NCI-H748 (cell line): Measurements from ENCODE around the gene AP3M1.

Source experiments
- DNase-seq: peaks from one replicate; lab custom pipeline; 2025; ENCODE audit not compliant: unreplicated experiment; lab: John Stamatoyannopoulos, UW

AP3M1 gene

DNA sequence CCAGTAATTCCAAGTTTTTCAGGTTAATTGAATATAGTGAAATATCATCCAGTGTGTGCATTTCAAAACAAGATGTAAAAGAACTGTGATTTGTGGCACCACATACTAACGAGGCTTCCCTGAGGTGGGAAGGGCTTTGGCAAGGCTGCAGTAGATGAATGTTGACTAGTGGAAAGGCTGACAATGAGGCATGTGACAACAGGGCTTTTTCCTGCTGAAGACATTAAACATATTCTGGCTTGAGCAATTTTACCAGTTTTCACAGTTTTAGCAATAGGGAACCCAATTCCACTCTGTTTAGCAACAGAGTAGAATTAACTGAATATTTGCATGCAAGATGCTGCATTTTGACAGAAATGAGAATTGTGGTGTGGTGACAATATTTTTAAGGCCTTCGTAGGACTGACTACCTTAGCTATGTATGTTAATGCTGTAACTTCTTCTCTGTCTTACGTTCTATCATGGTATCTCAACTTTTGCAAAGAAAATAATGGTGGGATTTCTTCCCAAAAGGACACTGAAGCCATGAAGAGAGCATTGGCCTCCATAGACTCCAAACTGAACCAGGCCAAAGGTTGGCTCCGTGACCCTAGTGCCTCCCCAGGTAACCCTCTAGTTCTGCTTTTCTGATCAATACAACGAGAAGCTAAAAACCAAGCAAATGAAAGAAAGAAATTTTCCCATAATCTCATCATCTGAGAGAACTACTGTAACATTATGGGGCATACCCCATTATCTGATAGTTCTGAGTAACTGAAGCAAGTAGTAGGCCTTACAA, 68.5 kb downstream of the AP3M1 start:
- DNase-seq: no peak

DNA sequence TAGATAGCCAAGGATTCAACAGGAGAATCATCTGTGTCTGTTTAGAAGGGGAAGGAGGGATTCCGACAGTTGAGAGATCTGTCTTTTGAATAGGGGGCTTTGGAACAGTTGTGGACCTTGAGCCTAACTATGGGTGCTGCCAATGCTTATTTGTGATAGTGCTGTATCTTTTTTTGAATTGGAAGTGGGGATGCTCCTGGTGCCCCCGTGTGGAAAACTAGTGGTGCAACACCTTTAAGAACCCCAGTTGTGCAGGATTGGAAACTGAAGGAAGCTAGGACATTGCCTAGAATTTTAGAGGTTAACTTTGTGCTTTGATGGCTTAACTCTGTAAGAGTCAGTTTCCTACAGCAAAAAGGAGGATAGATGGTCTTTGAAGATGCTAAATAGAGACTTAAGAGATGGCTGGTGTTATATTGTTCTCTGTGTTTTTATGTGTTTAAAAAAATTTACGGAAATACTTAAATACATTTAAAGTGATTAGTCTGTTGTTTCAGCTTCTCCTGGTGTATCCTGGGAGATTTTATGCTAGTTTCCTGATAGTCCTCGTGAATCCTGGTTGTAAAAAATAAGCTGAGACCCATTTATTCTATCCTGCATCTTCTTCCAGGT, 69.3 kb downstream of the AP3M1 start:
- DNase-seq: peak; percentile 41

- DNase-seq: no peak
Observed at GRCh38 chr10:74079936-74080590, 70.6 kb downstream of the AP3M1 start.

DNA sequence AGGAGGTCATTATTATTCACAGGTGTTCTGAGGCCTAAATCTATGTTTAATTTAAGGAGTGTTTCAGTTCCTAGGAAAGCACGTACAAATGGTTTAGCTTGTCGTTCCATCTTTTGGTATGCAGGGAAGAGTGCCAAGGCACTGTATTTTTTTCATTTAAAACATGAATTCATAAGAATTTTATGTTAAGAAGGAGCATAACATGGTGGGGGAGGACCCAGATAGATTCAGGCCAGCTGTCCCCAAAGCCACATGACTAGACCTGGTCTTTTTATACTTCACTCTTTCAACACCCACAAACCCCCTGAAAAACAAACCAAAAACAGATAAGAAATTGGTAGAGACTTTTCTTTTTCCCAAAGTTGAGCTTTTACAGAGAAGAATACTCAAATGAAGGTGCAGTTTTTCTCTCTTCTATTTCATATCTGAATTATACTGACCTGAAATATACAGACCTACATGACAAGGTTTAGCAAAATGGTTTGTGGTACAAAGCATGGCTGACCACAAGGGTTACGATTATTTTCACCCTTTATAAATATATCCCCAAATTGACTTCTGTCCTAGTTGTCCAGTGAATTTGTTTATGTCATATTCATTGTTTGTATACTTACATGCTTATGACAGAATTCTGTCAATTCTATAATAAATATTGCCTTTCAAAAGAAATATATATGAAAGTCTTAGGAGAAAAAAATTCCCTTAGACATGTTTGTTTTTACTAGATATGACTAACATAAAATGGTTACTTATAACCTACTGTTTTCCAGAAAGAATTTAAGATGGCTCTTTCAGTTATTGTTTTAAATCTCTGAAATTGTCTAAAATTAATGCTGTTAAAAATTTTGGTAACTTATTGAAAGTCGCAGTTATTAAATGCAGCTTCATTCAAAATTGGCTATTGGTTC, 71.3 kb downstream of the AP3M1 start:
- no peak for DNase-seq

GRCh38 chr10:74078037-74078436, 72.6 kb downstream of the AP3M1 start:
- no peak for DNase-seq

DNA sequence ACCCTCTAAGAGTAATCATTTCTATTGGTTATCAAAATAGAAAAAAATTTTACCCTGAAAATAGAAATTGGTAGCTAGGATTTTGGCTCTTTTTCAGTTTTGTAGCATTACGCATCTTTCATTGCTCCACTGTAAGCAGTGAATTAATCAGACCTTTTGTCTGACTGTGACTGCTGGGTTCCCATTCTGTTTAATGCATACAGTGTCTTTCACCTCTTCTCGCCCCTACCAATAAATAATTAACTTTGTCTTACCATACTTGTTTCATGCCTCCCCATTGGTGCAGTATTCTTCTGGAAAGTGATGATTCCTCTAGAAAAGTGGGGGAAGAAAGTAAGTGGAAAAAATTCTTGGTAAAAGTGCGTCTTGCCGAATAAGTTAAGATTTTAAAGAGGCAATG, 73.2 kb downstream of the AP3M1 start:
- no peak for DNase-seq

- DNase-seq: no peak
Observed at GRCh38 chr10:74076961-74077360, 73.7 kb downstream of the AP3M1 start.

GRCh38 chr10:74075906-74076305, 74.7 kb downstream of the AP3M1 start:
- no peak for DNase-seq

DNA sequence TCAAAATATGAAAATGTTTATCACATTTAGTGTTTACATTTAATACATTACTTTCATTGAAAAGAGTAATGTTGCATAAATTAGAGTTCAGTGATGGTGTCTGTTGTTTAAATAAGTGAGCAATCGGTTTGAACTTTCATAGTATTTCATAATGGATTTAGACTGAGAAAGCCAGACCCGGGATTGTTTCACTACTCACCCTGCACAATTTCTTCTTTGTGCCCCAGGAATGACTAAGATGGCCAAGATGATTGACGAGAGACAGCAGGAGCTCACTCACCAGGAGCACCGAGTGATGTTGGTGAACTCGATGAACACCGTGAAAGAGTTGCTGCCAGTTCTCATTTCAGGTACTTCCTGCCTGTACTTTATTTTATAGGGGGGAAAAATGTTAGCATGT, 78.1 kb downstream of the AP3M1 start:
- DNase-seq: no peak

GRCh38 chr10:74071157-74071556, 79.5 kb downstream of the AP3M1 start:
- no peak for DNase-seq
